Measurements from ENCODE around the gene CRYGB. TPM values are rescaled to one million over a fixed set of nuclear protein-coding genes. Genes with fewer than 3 reads are reported as not detected.

CRYGB gene
- polyA plus RNA-seq, 1 donor from 2014 or later, result not detected

DNA sequence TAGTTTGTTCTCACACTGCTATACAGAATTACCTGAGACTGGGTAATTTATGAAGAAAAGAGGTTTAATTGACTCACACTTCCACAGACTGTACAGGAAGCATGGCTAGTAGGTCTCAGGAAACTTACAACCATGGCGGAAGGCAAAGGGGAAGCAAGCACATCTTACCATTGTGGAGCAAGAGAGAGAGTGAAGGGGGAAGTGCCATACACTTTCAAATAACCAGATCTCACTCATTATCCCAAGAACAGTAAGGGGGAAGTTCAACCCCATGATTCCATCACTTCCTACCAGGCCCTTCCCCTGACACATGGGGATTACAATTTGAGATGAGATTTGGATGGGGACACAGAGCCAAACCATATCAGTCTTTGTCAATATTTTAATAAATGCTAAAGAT lies 5.0 kb upstream of the CRYGB start:
- Histone ChIP-seq H3K4me3 (ENCODE audit: low read length) (no peak overlapping the region), H3K9me2 (ENCODE audit: insufficient read depth, low read length) (no peaks in the 10 kb centered on the region), H3K9me3 (ENCODE audit: low read length) (no peaks in the 10 kb centered on the region), H3K4me2 (ENCODE audit: low read length) (no peak overlapping the region), H3K36me3 (ENCODE audit: insufficient read depth, low read length) (no peaks in the 10 kb centered on the region), H4K20me1 (ENCODE audit: insufficient read depth) (no peaks in the 10 kb centered on the region), H3K9ac (ENCODE audit: low read length) (no peak overlapping the region), H3K27ac (ENCODE audit: low read length) (no peak overlapping the region), H3K27me3 (ENCODE audit: insufficient read depth, low read depth, low read length) (no peaks in the 10 kb centered on the region), H2AFZ (ENCODE audit: low read depth, low read length) (no peak overlapping the region), H3F3A (ENCODE audit: insufficient read depth, low read length, poor library complexity, severe bottlenecking) (no peaks in the 10 kb centered on the region), H3K79me2 (replicated peaks; ENCODE audit: insufficient read depth, low read length) (no peaks in the 10 kb centered on the region)
- no peak for TF ChIP-seq MXI1 (conservative IDR thresholded peaks at IDR 0.05; ENCODE audit: poor library complexity, severe bottlenecking)
- no peak for TF ChIP-seq EZH2 (IDR thresholded peaks at IDR 0.05; ENCODE audit: borderline replicate concordance, insufficient read depth, low read length, poor library complexity, severe bottlenecking)
- no peak for TF ChIP-seq TAF1 (IDR thresholded peaks at IDR 0.05; ENCODE audit: low read depth)
- TF ChIP-seq SMC3 (conservative IDR thresholded peaks at IDR 0.05; ENCODE audit: poor library complexity), result no peak
- TF ChIP-seq, protein P1, sequence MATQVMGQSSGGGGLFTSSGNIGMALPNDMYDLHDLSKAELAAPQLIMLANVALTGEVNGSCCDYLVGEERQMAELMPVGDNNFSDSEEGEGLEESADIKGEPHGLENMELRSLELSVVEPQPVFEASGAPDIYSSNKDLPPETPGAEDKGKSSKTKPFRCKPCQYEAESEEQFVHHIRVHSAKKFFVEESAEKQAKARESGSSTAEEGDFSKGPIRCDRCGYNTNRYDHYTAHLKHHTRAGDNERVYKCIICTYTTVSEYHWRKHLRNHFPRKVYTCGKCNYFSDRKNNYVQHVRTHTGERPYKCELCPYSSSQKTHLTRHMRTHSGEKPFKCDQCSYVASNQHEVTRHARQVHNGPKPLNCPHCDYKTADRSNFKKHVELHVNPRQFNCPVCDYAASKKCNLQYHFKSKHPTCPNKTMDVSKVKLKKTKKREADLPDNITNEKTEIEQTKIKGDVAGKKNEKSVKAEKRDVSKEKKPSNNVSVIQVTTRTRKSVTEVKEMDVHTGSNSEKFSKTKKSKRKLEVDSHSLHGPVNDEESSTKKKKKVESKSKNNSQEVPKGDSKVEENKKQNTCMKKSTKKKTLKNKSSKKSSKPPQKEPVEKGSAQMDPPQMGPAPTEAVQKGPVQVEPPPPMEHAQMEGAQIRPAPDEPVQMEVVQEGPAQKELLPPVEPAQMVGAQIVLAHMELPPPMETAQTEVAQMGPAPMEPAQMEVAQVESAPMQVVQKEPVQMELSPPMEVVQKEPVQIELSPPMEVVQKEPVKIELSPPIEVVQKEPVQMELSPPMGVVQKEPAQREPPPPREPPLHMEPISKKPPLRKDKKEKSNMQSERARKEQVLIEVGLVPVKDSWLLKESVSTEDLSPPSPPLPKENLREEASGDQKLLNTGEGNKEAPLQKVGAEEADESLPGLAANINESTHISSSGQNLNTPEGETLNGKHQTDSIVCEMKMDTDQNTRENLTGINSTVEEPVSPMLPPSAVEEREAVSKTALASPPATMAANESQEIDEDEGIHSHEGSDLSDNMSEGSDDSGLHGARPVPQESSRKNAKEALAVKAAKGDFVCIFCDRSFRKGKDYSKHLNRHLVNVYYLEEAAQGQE (IDR thresholded peaks at IDR 0.05; ENCODE audit: borderline replicate concordance), result no peak
- TF ChIP-seq RAD21 (conservative IDR thresholded peaks at IDR 0.05), result no peak
- TF ChIP-seq POLR2AphosphoS5 (IDR thresholded peaks at IDR 0.05), result no peak
- TF ChIP-seq, protein P2, sequence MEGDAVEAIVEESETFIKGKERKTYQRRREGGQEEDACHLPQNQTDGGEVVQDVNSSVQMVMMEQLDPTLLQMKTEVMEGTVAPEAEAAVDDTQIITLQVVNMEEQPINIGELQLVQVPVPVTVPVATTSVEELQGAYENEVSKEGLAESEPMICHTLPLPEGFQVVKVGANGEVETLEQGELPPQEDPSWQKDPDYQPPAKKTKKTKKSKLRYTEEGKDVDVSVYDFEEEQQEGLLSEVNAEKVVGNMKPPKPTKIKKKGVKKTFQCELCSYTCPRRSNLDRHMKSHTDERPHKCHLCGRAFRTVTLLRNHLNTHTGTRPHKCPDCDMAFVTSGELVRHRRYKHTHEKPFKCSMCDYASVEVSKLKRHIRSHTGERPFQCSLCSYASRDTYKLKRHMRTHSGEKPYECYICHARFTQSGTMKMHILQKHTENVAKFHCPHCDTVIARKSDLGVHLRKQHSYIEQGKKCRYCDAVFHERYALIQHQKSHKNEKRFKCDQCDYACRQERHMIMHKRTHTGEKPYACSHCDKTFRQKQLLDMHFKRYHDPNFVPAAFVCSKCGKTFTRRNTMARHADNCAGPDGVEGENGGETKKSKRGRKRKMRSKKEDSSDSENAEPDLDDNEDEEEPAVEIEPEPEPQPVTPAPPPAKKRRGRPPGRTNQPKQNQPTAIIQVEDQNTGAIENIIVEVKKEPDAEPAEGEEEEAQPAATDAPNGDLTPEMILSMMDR (IDR thresholded peaks at IDR 0.05; ENCODE audit: poor library complexity, severe bottlenecking), result no peak
- TF ChIP-seq EP300 (conservative IDR thresholded peaks at IDR 0.05; ENCODE audit: poor library complexity, severe bottlenecking), result no peak

DNA sequence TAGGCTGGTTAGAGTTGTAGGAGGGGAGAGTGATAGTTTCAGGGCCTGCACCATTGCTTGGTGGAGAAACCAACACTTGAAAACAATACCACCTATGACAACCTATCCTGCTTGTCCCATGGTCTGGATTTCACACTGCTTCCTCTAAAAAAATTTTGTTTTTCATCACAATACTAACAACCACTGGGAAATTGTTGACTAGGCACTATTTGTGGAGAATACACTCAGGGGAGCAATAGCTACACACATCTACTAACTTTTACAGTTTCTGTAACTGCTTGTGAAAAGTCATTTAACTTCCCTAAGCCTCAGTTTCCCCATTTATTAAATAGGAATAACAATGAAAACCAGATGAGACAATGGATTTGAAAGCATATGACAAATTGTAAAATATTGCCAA lies 4.1 kb upstream of the CRYGB start:
- H3K79me2 ChIP-seq (replicated peaks; ENCODE audit: insufficient read depth, low read length), result no peaks in the 10 kb centered on the region
- no peaks in the 10 kb centered on the region for H3K27me3 ChIP-seq (ENCODE audit: insufficient read depth, low read depth, low read length)
- H3K9me2 ChIP-seq (ENCODE audit: insufficient read depth, low read length), result no peaks in the 10 kb centered on the region
- no peaks in the 10 kb centered on the region for H3K36me3 ChIP-seq (ENCODE audit: insufficient read depth, low read length)
- H3K4me3 ChIP-seq (ENCODE audit: low read length), result no peak overlapping the region
- no peaks in the 10 kb centered on the region for H4K20me1 ChIP-seq (ENCODE audit: insufficient read depth)
- H3K4me2 ChIP-seq (ENCODE audit: low read length), result no peak overlapping the region
- H2AFZ ChIP-seq (ENCODE audit: low read depth, low read length), result no peak overlapping the region
- H3K27ac ChIP-seq (ENCODE audit: low read length), result no peak overlapping the region
- H3K9ac ChIP-seq (ENCODE audit: low read length), result no peak overlapping the region
- TF ChIP-seq, protein P2 (IDR thresholded peaks at IDR 0.05; ENCODE audit: poor library complexity, severe bottlenecking), result no peak
- TF ChIP-seq TAF1 (IDR thresholded peaks at IDR 0.05; ENCODE audit: low read depth) (no peak), MXI1 (conservative IDR thresholded peaks at IDR 0.05; ENCODE audit: poor library complexity, severe bottlenecking) (no peak), EZH2 (IDR thresholded peaks at IDR 0.05; ENCODE audit: borderline replicate concordance, insufficient read depth, low read length, poor library complexity, severe bottlenecking) (no peak), SMC3 (conservative IDR thresholded peaks at IDR 0.05; ENCODE audit: poor library complexity) (no peak), POLR2AphosphoS5 (IDR thresholded peaks at IDR 0.05) (no peak), RAD21 (conservative IDR thresholded peaks at IDR 0.05) (no peak), EP300 (conservative IDR thresholded peaks at IDR 0.05; ENCODE audit: poor library complexity, severe bottlenecking) (no peak)
- TF ChIP-seq, protein P1 (IDR thresholded peaks at IDR 0.05; ENCODE audit: borderline replicate concordance), result no peak
- H3F3A ChIP-seq (ENCODE audit: insufficient read depth, low read length, poor library complexity, severe bottlenecking), result no peaks in the 10 kb centered on the region
- H3K9me3 ChIP-seq (ENCODE audit: low read length), result no peaks in the 10 kb centered on the region

Data from neural cell (in vitro differentiated cells).